HepG2 (cell line): Measurements from ENCODE around the gene SLC39A1. TPM values are rescaled to one million over a fixed set of nuclear protein-coding genes. Genes with fewer than 3 reads are reported as not detected.

Experiments
- CREB3 ChIP-seq: sonication (generic); formaldehyde crosslinking; IDR thresholded peaks from 2 replicates; pipeline ENCODE4 v1.5.0; 2020; ENCODE audit warnings: missing genetic modification reagents
- EZH2 ChIP-seq: conservative IDR thresholded peaks from 2 replicates; pipeline ENCODE4 v1.6.1; 2012; ENCODE audit warnings: mild to moderate bottlenecking, low read depth, low read length, moderate library complexity
- IKZF1 ChIP-seq: fragments of 450-650 bp; IDR thresholded peaks from 2 replicates; pipeline ENCODE4 v1.7.1; 2016
- JDP2 ChIP-seq: sonication (generic); formaldehyde crosslinking; IDR thresholded peaks from 2 replicates; pipeline ENCODE4 v1.8.1; 2022; ENCODE audit warnings: missing genetic modification reagents, borderline replicate concordance
- KAT2B ChIP-seq: fragments of 150-350 bp; IDR thresholded peaks from 2 replicates; pipeline ENCODE4 v1.6.1; 2014; ENCODE audit warnings: low read depth, low read length, borderline replicate concordance
- KAT8 ChIP-seq: IDR thresholded peaks from 2 replicates; pipeline ENCODE4 v1.6.1; 2016; ENCODE audit warnings: missing genetic modification reagents, missing compliant biosample characterization
- MAFF ChIP-seq: IDR thresholded peaks from 2 replicates; pipeline ENCODE4 v1.6.1; 2011; ENCODE audit warnings: low read depth, low read length, improper control_type of control experiment
- MED1 ChIP-seq: sonication (generic); formaldehyde crosslinking; IDR thresholded peaks from 2 replicates; pipeline ENCODE4 v1.4.0; 2020; ENCODE audit warnings: missing genetic modification reagents
- MIXL1 ChIP-seq: IDR thresholded peaks from 2 replicates; pipeline ENCODE4 v1.6.1; 2016
- MYC ChIP-seq: sonication (generic); formaldehyde crosslinking; IDR thresholded peaks from 2 replicates; pipeline ENCODE4 v1.9.0; 2021; ENCODE audit warnings: missing genetic modification reagents, borderline replicate concordance
- ONECUT2 ChIP-seq: sonication (generic); formaldehyde crosslinking; IDR thresholded peaks from 2 replicates; pipeline ENCODE4 v1.4.0; 2020; ENCODE audit warnings: missing genetic modification reagents
- PRDM15 ChIP-seq: sonication (generic); formaldehyde crosslinking; IDR thresholded peaks from 2 replicates; pipeline ENCODE4 v1.4.0; 2020; ENCODE audit warnings: missing genetic modification reagents
- RBAK ChIP-seq: sonication (generic); formaldehyde crosslinking; IDR thresholded peaks from 2 replicates; pipeline ENCODE4 v1.5.1; 2020; ENCODE audit warnings: mild to moderate bottlenecking, missing genetic modification reagents
- SP140L ChIP-seq: sonication (generic); formaldehyde crosslinking; IDR thresholded peaks from 2 replicates; pipeline ENCODE4 v1.4.0; 2020; ENCODE audit warnings: missing genetic modification reagents, borderline replicate concordance
- ZBTB20 ChIP-seq: sonication (generic); formaldehyde crosslinking; IDR thresholded peaks from 2 replicates; pipeline ENCODE4 v1.8.1; 2023; ENCODE audit warnings: missing genetic modification reagents, low read depth, mild to moderate bottlenecking, borderline replicate concordance
- ZFP41 ChIP-seq: sonication (generic); formaldehyde crosslinking; IDR thresholded peaks from 2 replicates; pipeline ENCODE4 v1.4.0; 2020; ENCODE audit warnings: mild to moderate bottlenecking, missing genetic modification reagents, borderline replicate concordance
- ZKSCAN5 ChIP-seq: sonication (generic); formaldehyde crosslinking; IDR thresholded peaks from 2 replicates; pipeline ENCODE4 v1.5.1; 2020; ENCODE audit warnings: mild to moderate bottlenecking, missing genetic modification reagents
- ZNF235 ChIP-seq: sonication (generic); formaldehyde crosslinking; IDR thresholded peaks from 2 replicates; pipeline ENCODE4 v1.8.1; 2023; ENCODE audit warnings: mild to moderate bottlenecking, missing genetic modification reagents, borderline replicate concordance
- ZNF260 ChIP-seq: sonication (generic); formaldehyde crosslinking; IDR thresholded peaks from 2 replicates; pipeline ENCODE4 v1.4.0; 2020; ENCODE audit warnings: missing genetic modification reagents, low read depth, mild to moderate bottlenecking, borderline replicate concordance
- ZNF350 ChIP-seq: sonication (generic); formaldehyde crosslinking; IDR thresholded peaks from 2 replicates; pipeline ENCODE4 v1.4.0; 2020; ENCODE audit warnings: mild to moderate bottlenecking, low read depth, missing genetic modification reagents, borderline replicate concordance
- ZNF383 ChIP-seq: sonication (generic); formaldehyde crosslinking; IDR thresholded peaks from 2 replicates; pipeline ENCODE4 v1.4.0; 2020; ENCODE audit warnings: missing genetic modification reagents, mild to moderate bottlenecking, borderline replicate concordance
- ZNF451 ChIP-seq: sonication (generic); formaldehyde crosslinking; IDR thresholded peaks from 2 replicates; pipeline ENCODE4 v1.5.0; 2020; ENCODE audit warnings: mild to moderate bottlenecking, missing genetic modification reagents
- ZNF552 ChIP-seq: sonication (generic); formaldehyde crosslinking; IDR thresholded peaks from 2 replicates; pipeline ENCODE4 v1.9.0; 2022; ENCODE audit warnings: missing genetic modification reagents, mild to moderate bottlenecking, borderline replicate concordance
- ZNF564 ChIP-seq: sonication (generic); formaldehyde crosslinking; IDR thresholded peaks from 2 replicates; pipeline ENCODE4 v1.8.1; 2023; ENCODE audit warnings: mild to moderate bottlenecking, missing genetic modification reagents
- ZNF580 ChIP-seq: IDR thresholded peaks from 2 replicates; pipeline ENCODE4 v1.6.1; 2016; ENCODE audit warnings: low read depth, borderline replicate concordance
- ZNF678 ChIP-seq: sonication (generic); formaldehyde crosslinking; IDR thresholded peaks from 2 replicates; pipeline ENCODE4 v1.4.0; 2020; ENCODE audit warnings: mild to moderate bottlenecking, missing genetic modification reagents
- polyA plus RNA-seq, 8 experiments: library from polyadenylated mRNA; depleted of rRNA in 3 of 8; stranded (reverse) in 7 of 8; unstranded in 1 of 8; fragments of >200 nt; fragmentation: Illumina TruSeq in 4 of 8; extraction: Trizol in 4 of 8; gene quantifications; 2 replicates each; pipeline versions ENCODE4 v1.2.1 to v1.2.3, GENCODE V29; 2011 to 2016; ENCODE audit warnings: low read depth in 4 of 8, missing spikeins in 1 of 8, mixed read lengths in 1 of 8; ENCODE audit not compliant: insufficient read depth in 1 of 8
- total RNA-seq, 5 experiments: library from RNA; depleted of rRNA; stranded (reverse); fragments of >200 nt; fragmentation: Illumina TruSeq; extraction: Trizol; gene quantifications; 2 replicates each; pipeline ENCODE4 v1.2.3, GENCODE V29; 2016; ENCODE audit warnings: low read depth in 1 of 5

The SLC39A1 gene
- total and polyA plus RNA-seq, 2 of the 13 experiments (the other 11 are each of a cell fraction or from before 2014, with no cell fraction given) = 71.2 to 78.4 TPM

GRCh38 chr1:153963030-153963849 lies at the start of gene SLC39A1 (continued):
- peak; percentile 66; the same call in 1 of the 2 replicates for TF ChIP-seq PRDM15 (CRISPR knock-in tag)
- TF ChIP-seq JDP2 (CRISPR knock-in tag) = no peak
- no peak for TF ChIP-seq ZNF383 (CRISPR knock-in tag)
- TF ChIP-seq RBAK (CRISPR knock-in tag) = no peak
- TF ChIP-seq KAT2B = no peak
- TF ChIP-seq ZKSCAN5 (CRISPR knock-in tag) = no peak
- TF ChIP-seq MIXL1 (CRISPR knock-in tag) = no peak
- no peak; the same call in 1 of the 2 replicates for TF ChIP-seq MED1 (CRISPR knock-in tag)
- TF ChIP-seq IKZF1 = no peak
- TF ChIP-seq SP140L (CRISPR knock-in tag) = no peak
- peak; percentile 61 for TF ChIP-seq KAT8 (CRISPR knock-in tag)
- TF ChIP-seq MYC = peak; percentile 71
- no peak for TF ChIP-seq MAFF
- 0 out of 2 replicates have a peak, but pooled peaks have one; percentile 6 for TF ChIP-seq ONECUT2 (CRISPR knock-in tag)
- no peak for TF ChIP-seq ZNF451
- no peak for TF ChIP-seq ZNF580 (CRISPR knock-in tag)
- no peak for TF ChIP-seq ZNF552 (CRISPR knock-in tag)
- TF ChIP-seq ZBTB20 (CRISPR knock-in tag) = no peak
- 0 out of 2 replicates have a peak, but pooled peaks have one; percentile 46 for TF ChIP-seq ZNF678
- TF ChIP-seq ZNF235 (CRISPR knock-in tag) = no peak
- TF ChIP-seq EZH2 = no peak
- no peak for TF ChIP-seq ZNF350 (CRISPR knock-in tag)
- no peak for TF ChIP-seq ZFP41
- no peak for TF ChIP-seq CREB3 (CRISPR knock-in tag)
- no peak for TF ChIP-seq ZNF260 (CRISPR knock-in tag)
- TF ChIP-seq ZNF564 = 0 out of 2 replicates have a peak, but pooled peaks have one; percentile 28
